H1 (cell line): ENCODE results near the gene ARHGAP32. TPM values are rescaled to one million over a fixed set of nuclear protein-coding genes. Genes with fewer than 3 reads are reported as not detected.

Experiments used
- CHD2 ChIP-seq: IDR thresholded peaks from 2 replicates; pipeline ENCODE4 v1.6.1; 2012; ENCODE audit warnings: low read length, improper control_type of control experiment
- CHD7 ChIP-seq: fragments of 300-600 bp; sonication (generic); IDR thresholded peaks from 2 replicates; pipeline ENCODE4 v1.7.1; 2012; ENCODE audit warnings: low read length, moderate library complexity, mild to moderate bottlenecking, inconsistent platforms; ENCODE audit not compliant: insufficient replicate concordance
- CTBP2 ChIP-seq: IDR thresholded peaks from 2 replicates; pipeline ENCODE4 v1.7.0; 2011; ENCODE audit warnings: borderline replicate concordance, mild to moderate bottlenecking, moderate library complexity, mixed read lengths, low read length; ENCODE audit not compliant: insufficient read depth, insufficient read length
- GABPA ChIP-seq: IDR thresholded peaks from 2 replicates; pipeline ENCODE4 v1.6.1; 2011; ENCODE audit warnings: mild to moderate bottlenecking, low read length, moderate library complexity, borderline replicate concordance; ENCODE audit not compliant: insufficient read depth
- GTF2F1 ChIP-seq: IDR thresholded peaks from 2 replicates; pipeline ENCODE4 v1.6.1; 2012; ENCODE audit warnings: low read depth, low read length, improper control_type of control experiment, borderline replicate concordance
- JUN ChIP-seq: IDR thresholded peaks from 2 replicates; pipeline ENCODE4 v1.6.1; 2011; ENCODE audit warnings: low read depth, mild to moderate bottlenecking, improper control_type of control experiment, low read length
- KDM4A ChIP-seq: IDR thresholded peaks from one replicate; pipeline ENCODE4 v1.7.1; 2012; ENCODE audit warnings: low read depth, mild to moderate bottlenecking, moderate library complexity, low read length, inconsistent platforms; ENCODE audit not compliant: severe bottlenecking
- POLR2AphosphoS5 ChIP-seq: IDR thresholded peaks from 2 replicates; pipeline ENCODE4 v1.6.1; 2011; ENCODE audit warnings: low read depth, low read length
- RAD21 ChIP-seq, 2 experiments: IDR thresholded peaks in 1 of 2; conservative IDR thresholded peaks in 1 of 2; 2 replicates each; pipeline ENCODE4 v1.6.1; 2011; ENCODE audit warnings: low read depth in 2 of 2, low read length in 2 of 2, improper control_type of control experiment in 1 of 2, inconsistent platforms in 1 of 2, mild to moderate bottlenecking in 1 of 2, moderate library complexity in 1 of 2
- SP1 ChIP-seq: IDR thresholded peaks from 2 replicates; pipeline ENCODE4 v1.6.1; 2011; ENCODE audit warnings: low read depth, low read length
- SP2 ChIP-seq: IDR thresholded peaks from 2 replicates; pipeline ENCODE4 v1.6.1; 2012; ENCODE audit warnings: mild to moderate bottlenecking, low read length, inconsistent platforms
- SP4 ChIP-seq: IDR thresholded peaks from 2 replicates; pipeline ENCODE4 v1.6.1; 2012; ENCODE audit warnings: low read length, inconsistent platforms
- polyA plus RNA-seq, 7 experiments: library from polyadenylated mRNA; depleted of rRNA in 3 of 7; stranded (reverse) in 5 of 7; unstranded in 2 of 7; fragments of >200 nt in 5 of 7; fragments of 200-250 nt in 2 of 7; gene quantifications; 1 replicate in 5 of 7; 2 replicates in 1 of 7; 4 replicates in 1 of 7; pipeline versions ENCODE4 v1.2.1 to v1.2.3, GENCODE V29; 2011 to 2013; ENCODE audit warnings: missing spikeins in 2 of 7, mixed read lengths in 2 of 7
- total RNA-seq: library from RNA; stranded (reverse); fragmentation: NEBNext Ultra II Directional; extraction: Animal tissue kit (Norgen Biotek cat#: 25700); gene quantifications from 2 replicates; pipeline ENCODE4 v1.2.1, GENCODE V29; 2021

The ARHGAP32 gene
- total and polyA plus RNA-seq, 2 of the 8 experiments (the other 6 are each of a cell fraction or from before 2014, with no cell fraction given): 13.7 to 30.0 TPM

GRCh38 chr11:129066229-129066628 lies 125.9 kb downstream of the ARHGAP32 start (continued):
- TF ChIP-seq CHD7: no peak
- TF ChIP-seq POLR2AphosphoS5: no peak
- no peak for TF ChIP-seq RAD21 (IDR thresholded peaks at IDR 0.05 in 1 of 2, conservative IDR thresholded peaks at IDR 0.05 in 1 of 2; ENCODE audit: low read depth in 2 of 2, low read length in 2 of 2)
- TF ChIP-seq SP4: no peak
- TF ChIP-seq GABPA: no peak
- TF ChIP-seq CHD2: no peak
- no peak for TF ChIP-seq KDM4A
- no peak for TF ChIP-seq GTF2F1
- no peak for TF ChIP-seq SP2
- no peak for TF ChIP-seq CTBP2
- no peak for TF ChIP-seq JUN
- no peak for TF ChIP-seq SP1
